HL-60/S4 treated with retinoic acid at 250 ng/mL for 4 days and 3 days (cell line): ENCODE measurements around the gene C13orf46.
"Not testable (repeated sequence)": the region's sequence is repeated elsewhere in the genome, so short reads cannot be mapped to it uniquely, and the experiment has no call there.

Source experiments
- in situ Hi-C: fragments of 300-500 bp; cut with MboI; formaldehyde crosslinking; loops from 2 replicates; pipeline ENCODE4 v1.7.0; 2022; ENCODE audit warnings: low sequenced_read_pairs

C13orf46 gene

GRCh38 chr13:113995051-113995601, 21.2 kb upstream of the C13orf46 start:
- in situ Hi-C loops = no loop called here

- in situ Hi-C loops = no loop called here
These were observed 18.6 kb upstream of the C13orf46 start for GRCh38 chr13:113992276-113993005.

GRCh38 chr13:113991676-113992179, 17.9 kb upstream of the C13orf46 start:
- in situ Hi-C loops = no loop called here

- in situ Hi-C loops = no loop called here
These were observed 17.4 kb upstream of the C13orf46 start for GRCh38 chr13:113991191-113991669.

DNA sequence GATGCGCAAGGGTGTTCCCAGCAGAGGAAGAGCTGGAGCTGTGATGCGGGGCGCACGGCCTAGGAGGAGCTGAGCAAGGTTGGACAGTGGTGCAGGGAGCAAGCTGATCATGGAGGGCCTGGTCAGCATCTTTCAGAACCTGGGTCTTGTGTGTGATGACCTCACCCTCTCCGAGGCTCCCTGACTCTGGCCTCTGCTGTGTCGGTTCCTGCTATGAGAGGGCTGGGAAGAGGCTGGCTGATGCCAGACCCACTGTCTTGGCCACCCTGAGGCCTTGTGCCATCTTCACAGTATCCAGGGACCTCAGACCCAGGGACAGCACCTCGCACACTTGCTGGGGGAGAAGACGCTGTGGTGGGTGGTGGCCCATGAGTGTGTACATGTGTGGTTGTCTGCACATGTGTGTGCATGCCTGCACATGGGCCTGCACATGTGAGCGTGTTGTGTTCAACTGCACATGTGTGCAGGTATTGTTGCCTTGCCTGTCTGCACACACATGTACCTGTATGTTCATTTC, 16.5 kb upstream of the C13orf46 start:
- in situ Hi-C loops = no loop called here

DNA sequence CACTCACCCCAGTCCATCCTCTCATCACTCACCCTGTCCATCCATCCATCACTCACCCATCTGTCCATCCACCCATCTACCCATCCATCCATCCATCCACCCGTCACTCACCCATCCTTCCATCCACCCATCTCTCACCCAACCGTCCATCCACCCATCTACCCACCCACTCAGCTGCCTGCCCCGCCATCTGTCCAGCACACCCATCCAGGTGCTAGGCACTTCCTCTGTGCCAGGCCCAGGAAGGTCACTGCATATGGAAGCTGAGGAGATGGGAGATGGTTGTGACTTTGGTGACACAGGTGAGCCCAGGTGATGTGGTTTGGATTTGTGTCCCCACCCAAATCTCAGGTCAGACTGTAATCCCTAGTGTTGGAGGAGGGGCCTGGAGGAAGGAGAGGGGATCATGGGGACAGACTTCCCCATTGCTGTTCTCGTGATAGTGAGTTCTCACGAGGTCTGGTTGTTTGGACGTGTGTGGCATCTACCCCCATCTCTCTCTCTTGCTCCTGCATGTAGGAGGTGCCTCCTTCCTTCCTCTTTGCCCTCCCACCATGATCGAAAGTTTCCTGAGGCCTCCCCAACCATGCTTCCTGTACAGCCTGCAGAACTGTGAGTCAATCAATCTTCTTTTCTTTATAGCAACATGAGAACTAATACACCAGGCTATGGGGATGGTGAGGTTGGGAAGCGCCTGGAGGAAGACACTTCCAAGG, 15.9 kb upstream of the C13orf46 start:
- in situ Hi-C loops = no loop called here

DNA sequence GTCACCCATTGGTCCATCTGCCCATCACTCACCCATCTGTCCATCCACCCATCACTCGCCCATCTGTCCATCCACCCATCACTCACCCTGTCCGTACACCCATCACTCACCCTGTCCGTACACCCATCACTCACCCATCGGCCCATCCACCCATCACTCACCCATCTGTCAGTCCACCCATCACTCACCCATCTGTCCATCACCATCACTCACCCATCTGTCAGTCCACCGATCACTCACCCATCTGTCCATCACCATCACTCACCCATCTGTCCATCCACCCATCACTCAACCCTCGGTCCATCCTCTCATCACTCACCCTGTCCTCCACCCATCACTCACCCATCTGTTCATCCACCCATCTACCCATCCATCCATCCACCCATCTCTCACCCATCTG, 15.0 kb upstream of the C13orf46 start:
- in situ Hi-C loops = not testable (repeated sequence)

DNA sequence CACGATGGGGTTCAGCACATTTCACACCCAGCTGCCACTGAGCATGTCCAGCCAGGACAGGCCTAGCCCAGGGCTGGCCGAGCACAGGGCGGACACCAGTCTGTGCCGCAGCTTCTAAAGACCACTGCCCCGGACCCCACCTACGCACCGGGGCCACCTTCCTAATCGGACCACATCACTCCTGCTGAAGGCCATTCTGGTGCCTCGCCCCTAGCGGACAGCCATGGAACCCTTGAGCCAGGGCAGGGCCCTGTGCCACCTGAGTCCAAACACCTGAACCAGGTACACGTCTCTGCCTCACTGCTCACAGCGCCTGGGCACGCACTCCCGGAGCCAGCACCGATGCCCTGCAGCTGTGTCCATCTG, 8.4 kb upstream of the C13orf46 start:
- in situ Hi-C loops = no loop called here

GRCh38 chr13:113981611-113982295, 7.9 kb upstream of the C13orf46 start:
- in situ Hi-C loops = no loop called here

DNA sequence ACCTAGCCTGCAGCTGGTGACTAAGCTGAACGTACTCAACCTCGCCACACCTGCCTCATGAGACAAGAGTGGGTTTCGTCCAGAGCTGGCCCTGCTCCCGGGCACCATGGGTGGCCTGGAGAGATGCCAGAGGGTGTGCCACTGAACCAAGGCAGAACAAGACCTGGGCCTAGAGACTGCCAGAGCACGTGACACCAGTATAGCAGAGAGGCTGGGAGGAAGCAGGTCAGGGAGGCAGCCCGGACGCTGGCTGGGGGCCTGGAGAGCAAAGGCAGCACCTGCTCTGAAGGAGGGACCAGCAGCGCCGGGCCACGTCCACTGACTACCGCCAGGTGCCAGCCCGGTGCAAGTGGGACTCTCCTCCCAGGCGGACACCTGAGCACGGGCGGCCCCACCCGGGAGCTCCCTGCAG, 7.3 kb upstream of the C13orf46 start:
- in situ Hi-C loops = no loop called here

- in situ Hi-C loops = no loop called here
These were observed 6.7 kb upstream of the C13orf46 start for GRCh38 chr13:113980489-113981064.

GRCh38 chr13:113979791-113980471, 6.1 kb upstream of the C13orf46 start:
- in situ Hi-C loops = no loop called here

GRCh38 chr13:113978741-113979481, 5.0 kb upstream of the C13orf46 start:
- in situ Hi-C loops = no loop called here

- in situ Hi-C loops = no loop called here
These were observed 4.1 kb upstream of the C13orf46 start for GRCh38 chr13:113977976-113978375.

DNA sequence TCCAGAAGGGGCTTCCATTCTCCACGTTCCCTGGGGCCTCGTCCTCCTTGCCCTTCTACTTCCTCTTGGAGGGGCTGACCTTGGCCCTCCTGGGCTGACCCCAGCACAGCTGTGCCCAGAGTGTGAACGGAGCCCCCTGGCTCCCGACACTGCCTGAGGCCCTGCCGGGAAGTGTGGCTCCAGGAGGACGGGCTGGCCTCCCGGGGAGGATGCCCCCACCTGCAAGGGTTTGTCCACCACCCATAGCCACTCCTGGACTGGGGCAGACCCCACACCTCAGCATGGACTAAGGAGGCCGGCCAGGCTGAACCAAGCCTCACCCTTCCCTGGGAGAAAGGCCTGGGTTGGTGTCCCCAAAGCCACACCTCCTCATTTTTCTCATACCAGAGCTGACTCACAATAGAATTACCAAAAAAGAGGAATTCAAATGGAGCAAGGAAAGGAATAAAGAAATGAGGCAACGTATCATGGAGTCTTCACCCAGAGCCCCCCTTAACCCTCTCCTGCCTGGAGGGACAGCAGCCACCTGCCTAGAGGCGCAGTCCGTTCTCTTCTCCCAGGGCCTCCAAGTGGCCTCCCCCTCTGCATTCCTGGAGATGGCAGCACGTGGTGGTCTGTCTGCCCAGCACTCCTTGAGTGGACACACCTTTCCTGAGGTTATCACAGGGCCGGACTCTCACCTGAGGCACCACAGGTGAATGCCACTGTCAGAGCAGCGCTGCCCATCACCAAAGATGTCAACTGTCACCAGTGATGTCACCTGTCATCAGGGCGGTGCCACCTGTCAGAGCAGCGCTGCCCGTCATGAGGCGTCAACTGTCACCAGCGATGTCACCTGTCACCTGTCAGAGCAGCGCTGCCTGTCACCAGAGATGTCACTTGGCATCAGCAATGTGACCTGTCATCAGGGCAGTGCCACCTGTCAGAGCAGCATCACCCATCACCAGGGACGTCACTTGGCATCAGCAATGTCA, 3.1 kb upstream of the C13orf46 start:
- in situ Hi-C loops = no loop called here

- in situ Hi-C loops = no loop called here
These were observed 1.5 kb upstream of the C13orf46 start for GRCh38 chr13:113975416-113975815.

- in situ Hi-C loops = no loop called here
These were observed 717 bp upstream of the C13orf46 start for GRCh38 chr13:113974304-113975281.
